Activated T-cell treated with anti-CD3 and anti-CD28 coated beads, Interleukin-2, amount 50 U/mL, for 48 hours (primary cell): ENCODE data around the gene RANBP10.
"Not testable (repeated sequence)": the region's sequence is repeated elsewhere in the genome, so short reads cannot be mapped to it uniquely, and the experiment has no call there.

Source experiments
- DNase-seq, 2 experiments: peaks; one replicate each; pipeline ENCODE4 v3.0.0-alpha.2; 2020

RANBP10 gene

DNA sequence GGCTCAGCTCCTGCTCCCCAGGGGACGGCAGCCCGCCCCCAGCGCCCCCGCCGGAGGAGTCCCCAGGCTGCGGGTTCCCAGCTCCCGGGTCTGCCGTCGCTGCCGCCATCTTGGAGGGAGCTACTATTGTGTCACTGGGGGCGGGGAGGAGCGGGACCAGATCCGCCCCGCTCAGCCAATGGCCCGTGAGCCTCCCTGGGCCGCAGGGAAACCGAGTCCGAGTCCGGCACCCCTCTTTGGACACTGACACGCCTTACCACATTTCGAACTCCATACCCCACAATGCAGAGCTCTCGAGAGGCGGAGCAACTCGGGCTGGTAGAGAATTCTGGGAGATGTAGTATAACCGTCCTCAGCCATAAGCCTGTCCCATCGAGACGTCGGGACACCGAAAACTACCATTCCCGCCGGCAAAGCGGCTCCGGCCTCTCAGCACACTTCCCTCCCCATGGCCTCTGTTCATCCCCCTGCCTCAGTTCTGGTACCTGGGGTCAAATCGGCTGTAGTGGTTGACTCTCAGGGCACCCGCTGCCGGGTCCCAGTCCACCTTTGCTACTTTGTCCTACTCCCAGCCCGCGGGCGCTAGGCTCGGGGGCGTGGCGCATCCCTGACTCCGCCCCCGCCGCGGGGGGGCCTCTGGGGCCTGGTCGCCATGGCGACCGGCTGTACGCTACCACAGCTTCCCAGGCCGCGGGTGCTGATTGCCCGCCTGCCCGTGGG, at the start of gene RANBP10, which contains the start of gene TSNAXIP1:
Gene RANBP10, minus strand, starts transcription at position 133 of the 720 bp plus-strand sequence. Its CDS starts 24 bp downstream, at position 109.
Gene TSNAXIP1, plus strand, starts transcription at position 462 of the 720 bp plus-strand sequence. CDS start 261 bp downstream, outside the sequence.
- DNase-seq = peak; percentile 95 to 96

DNA sequence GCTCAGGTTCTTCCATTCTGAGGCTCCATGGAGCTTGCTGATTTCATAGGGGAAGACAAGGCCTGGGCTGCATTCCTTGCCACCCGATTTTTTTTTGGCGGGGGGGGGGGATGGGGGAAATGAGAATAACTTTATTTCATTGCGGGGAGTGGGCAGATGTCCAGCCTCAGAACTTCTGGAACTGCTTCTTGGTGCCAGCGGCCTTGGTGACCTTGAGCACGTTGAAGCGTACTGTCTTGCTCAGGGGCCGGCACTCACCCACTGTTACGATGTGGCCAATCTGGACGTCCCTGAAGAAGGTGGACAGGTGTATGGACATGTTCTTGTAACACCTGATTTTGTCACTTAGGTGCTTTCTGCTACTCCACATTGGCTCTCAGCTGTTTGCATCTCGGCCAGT, 49.4 kb upstream of the RANBP10 start:
- DNase-seq = no peak

DNA sequence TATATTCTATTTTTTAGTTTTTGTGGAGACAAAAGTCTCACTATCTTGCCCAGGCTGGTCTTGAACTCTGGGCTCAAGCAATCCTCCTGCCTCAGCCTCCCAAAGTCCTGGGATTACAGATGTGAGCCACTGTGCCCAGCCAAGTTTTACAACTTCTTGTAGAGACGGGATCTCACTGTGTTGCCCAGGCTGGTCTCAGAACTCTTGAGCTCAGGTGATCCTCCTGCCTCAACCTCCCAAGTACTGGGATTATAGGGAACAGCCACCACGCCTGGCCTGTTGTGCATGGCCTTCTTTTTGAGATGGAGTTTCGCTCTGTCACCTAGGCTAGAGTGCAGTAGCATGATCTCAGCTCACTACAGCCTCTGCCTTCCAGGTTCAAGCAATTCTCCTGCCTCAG, 47.3 kb upstream of the RANBP10 start:
- DNase-seq = no peak

DNA sequence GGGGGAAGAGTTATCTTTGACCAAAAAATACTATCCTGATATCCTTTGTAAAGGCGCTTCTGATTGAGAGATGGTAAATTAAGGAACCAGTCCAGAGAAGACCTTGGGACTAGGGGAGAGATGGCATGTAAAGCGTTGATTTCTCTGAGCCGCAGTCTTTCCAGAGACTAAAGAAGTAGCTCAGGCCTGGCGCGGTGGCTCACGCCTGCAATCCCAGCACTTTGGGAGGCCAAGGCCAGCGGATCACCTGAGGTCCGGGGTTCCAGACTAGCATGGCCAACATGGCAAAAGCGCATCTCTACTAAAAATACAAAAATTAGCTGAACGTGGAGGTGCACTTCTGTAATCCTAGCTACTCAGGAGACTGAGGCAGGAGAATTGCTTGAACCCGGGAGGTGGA, 41.8 kb upstream of the RANBP10 start:
- no peak for DNase-seq

DNA sequence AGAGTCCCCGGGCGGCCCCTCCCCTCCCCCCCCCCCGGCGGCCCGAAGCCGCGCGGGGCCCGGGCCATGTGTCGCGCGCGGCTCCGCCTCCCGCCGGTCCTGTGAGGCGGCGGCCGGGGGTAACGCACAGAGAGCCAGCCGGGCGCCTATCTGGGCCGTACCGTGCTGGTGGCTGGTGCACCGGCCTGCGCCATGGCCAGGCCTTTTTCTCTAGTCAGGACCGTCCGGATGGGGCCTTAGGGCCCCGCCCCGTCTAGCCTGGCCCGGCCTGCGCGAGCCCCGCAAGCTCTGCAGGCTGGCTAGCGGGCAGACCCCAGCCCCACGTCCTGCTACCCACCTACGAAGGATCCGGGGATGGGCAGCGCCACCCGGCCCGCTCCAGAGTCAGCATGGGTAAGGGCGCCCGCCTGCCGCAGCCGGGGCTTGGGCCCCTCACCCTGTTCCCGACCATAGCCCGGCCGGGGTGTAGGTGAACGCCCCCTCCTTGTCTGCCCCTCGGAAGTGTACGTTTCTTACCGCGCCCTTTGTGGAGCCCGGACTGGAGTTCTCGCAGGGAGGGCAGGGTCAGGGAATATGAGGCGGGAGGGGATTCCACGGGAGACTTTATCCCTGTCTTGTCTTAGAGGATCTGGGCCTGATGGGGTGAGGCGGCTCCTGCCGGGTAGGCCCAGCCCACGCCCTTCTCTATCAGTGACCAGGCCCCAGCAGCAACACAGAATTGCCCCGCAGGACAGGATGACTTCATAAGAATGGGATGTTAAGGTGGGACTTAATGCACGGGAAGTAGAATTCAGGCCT, 40.9 kb upstream of the RANBP10 start, which contains the start of gene CENPT:
Gene CENPT, minus strand, starts transcription at position 630 of the 798 bp plus-strand sequence. CDS start 13,834 bp downstream, outside the sequence.
- DNase-seq = peak in 1 of 2 experiments; percentile 48

DNA sequence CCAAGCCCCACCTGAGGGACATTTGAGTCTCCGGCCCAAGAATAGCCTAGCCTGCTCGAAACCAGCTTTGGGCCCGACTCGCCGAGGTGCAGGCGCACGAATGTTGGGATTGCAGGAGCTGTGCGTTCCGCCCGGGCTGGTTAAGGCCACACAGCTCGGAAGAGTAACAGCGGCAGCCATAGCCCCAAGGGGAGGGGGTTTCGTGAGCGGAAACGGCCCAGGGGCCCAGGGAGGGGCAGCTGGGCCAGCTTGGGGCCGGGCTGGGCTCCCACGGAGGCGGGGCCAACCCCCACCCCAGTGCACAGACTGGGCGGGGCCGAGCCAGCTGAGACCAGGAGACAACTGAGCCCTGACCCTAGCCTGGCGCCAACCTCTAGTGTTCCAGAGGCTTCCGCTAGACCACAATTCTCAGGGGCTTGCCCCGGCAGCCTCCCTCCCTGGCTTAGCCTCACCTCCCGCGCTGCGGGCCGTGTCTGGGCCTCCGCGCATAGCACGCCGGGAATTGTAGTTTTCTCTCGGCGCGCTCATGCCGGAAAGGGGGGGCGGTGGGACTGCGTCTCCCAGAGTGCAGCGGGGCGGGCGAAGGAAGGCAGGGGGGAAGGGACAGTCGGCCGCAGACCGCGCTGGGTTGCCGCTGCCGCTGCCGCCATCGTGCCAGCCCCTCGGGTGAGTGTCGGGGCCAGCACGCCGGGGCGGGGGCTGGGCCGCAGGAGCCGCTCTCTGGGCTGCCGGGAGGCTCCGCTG, 40.1 kb upstream of the RANBP10 start, which contains the start of gene NUTF2:
Gene NUTF2, plus strand, starts transcription at position 614 of the 744 bp plus-strand sequence. CDS start 18,198 bp downstream, outside the sequence.
- DNase-seq = peak; percentile 98

DNA sequence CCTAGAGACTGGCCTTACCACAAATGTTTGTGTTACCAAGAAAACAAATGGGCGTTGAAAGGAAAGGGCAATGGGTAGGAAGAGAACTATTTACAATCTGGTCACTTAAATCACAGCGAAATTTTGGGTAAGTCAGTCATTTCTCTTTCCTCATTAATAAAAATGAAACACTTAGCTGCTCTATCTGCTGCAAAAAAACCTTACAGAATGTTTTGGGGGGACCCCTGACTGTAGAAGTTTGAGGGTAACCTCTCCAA, 39.6 kb upstream of the RANBP10 start:
- DNase-seq = no peak

DNA sequence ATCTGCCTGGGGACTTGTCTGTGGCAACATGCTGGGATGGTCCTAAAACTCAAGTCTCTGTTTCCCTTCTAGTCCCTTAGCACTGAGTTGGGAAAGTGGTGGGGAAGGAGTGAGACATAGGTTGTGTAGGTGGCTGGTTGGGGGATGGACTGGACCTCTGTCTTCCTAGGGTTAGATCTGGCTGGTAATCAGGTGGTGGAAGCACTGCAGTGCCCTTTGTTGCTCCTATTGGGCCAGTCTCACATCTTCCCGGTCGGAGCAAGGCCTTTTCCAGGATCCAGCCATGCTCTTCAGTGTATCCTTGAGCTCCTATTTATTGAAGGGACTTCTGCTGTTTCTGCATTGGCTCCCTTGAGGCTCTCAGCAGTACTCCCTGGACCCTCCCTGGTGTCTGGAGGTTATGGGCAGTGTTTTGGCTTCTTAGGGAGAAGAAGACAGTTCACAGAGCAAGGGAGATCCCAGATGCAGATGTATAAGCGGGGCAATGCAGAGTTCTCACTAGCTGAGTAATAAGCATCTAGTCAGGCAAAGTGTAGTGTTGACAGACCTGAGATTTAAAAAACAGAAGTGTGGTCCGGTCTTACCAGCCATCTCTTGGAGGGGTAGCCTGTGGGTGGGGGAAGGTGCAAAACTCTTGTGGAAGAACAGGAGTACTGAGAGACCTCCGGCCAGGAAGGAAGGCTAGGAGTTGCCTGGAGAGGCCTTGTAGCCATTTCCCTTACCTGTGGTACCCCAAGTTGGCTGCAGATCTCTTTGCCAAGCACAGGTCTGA, 39.1 kb upstream of the RANBP10 start:
- DNase-seq = peak in 1 of 2 experiments; percentile 32

DNA sequence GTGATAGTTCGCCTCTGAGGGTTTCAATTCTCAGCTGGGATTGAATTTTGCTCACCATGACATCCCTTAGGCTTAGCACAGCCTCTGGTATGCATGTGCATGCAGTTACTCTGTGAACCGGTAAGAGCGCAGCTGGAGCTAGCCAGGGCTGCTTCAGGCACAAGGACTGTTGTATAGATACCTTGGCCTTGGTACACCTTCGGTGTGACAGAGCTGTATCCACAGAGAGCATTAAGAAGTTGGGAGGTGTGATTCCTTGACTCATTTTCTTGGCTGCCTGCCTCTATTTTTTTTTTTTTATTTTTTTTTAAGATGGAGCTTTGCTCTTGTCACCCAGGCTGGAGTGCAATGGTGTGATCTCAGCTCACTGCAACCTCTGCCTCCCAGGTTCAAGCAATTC, 38.1 kb upstream of the RANBP10 start:
- peak in 1 of 2 experiments; percentile 23 for DNase-seq

DNA sequence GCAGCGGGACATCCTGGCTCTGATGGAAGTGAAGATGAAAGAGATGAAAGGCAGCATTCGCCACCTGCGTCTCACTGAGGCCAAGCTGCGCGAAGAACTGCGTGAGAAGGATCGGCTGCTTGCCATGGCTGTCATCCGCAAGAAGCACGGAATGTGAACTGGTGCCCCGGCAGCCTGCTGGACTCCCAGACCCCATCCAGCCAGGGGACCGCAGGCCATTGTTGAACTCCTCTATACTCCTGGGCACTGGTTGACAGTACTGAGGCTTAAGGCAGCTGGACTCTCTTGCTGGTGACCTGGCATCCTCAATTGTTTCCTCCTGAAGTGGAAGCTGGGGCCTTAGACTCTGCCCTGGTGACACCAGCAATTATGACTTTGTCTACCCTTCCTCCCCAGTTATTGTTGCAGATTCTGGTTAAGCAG, 37.0 kb upstream of the RANBP10 start:
- DNase-seq = no peak

DNA sequence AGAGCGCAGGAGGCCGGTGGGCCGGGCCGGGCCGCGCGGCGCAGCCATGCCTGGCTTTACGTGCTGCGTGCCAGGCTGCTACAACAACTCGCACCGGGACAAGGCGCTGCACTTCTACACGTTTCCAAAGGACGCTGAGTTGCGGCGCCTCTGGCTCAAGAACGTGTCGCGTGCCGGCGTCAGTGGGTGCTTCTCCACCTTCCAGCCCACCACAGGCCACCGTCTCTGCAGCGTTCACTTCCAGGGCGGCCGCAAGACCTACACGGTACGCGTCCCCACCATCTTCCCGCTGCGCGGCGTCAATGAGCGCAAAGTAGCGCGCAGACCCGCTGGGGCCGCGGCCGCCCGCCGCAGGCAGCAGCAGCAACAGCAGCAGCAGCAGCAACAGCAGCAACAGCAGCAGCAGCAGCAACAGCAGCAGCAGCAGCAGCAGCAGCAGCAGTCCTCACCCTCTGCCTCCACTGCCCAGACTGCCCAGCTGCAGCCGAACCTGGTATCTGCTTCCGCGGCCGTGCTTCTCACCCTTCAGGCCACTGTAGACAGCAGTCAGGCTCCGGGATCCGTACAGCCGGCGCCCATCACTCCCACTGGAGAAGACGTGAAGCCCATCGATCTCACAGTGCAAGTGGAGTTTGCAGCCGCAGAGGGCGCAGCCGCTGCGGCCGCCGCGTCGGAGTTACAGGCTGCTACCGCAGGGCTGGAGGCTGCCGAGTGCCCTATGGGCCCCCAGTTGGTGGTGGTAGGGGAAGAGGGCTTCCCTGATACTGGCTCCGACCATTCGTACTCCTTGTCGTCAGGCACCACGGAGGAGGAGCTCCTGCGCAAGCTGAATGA, 36.4 kb upstream of the RANBP10 start:
- peak; percentile 72 to 77 for DNase-seq

DNA sequence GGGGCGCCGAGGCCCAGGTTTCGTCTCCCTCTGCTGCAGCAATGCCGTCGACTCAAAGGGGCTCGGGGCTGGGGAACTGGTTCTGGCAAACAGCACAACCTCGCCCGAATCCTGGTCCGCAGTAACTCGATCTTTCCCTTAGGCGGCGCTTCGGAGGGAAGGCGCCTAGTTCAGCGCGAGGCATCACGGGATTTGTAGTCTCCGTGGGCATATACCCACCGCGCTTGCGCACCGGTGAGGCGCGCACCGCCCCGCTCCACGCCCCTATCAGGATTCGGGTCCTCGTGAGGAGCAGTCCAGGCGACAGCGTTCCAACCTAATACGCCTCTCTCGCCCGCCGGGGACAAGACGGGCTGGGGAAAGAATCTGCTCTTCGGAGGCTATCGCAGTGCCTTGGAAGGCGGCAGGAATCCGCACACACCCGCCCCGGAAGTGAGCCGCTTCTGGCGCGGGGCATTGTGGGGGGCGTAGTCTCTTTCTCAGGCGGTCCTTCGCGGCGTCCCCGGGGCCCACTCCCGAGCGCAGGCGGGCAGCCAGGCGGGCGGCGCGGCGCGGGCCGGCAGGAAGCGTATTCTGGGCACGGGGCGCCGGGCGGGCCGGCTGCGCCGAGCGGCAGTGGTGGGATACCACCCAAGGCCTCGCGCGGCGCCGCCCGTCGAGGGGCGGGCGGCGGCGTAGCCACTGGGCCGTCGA, 35.6 kb upstream of the RANBP10 start, which contains the start of gene THAP11:
Gene THAP11, plus strand, starts transcription at position 505 of the 693 bp plus-strand sequence. CDS start 235 bp downstream, outside the sequence.
- peak; percentile 96 to 98 for DNase-seq

DNA sequence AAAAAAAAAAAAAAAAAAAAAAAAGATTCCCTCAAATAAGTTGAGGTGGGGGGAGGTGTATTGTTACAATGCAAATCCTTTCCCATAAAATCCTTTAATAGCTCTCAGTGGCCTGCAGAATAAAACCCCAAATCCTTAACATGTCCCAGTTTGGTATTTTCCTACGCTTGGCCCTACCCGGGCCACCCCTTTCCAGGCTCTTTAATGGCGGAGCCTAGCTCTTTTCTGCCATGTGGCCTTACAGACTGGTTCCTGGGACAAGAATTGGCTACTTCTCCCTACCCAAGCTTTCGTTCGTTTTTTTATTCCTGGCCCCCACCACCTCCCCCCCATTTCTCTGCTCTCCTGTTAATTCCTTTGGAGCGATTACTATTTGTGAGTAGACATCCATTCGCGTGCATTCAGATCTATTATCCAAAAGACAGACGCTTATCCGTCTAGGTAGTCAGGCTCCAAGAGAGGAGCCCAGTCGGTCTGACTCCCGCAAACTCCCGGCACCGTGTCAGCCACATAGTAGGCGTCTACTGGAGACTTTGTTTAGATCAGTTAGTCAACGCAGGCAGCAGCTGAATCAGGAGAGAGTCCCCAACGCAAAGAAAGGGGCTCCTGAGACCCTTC, 34.9 kb upstream of the RANBP10 start:
- no peak for DNase-seq

DNA sequence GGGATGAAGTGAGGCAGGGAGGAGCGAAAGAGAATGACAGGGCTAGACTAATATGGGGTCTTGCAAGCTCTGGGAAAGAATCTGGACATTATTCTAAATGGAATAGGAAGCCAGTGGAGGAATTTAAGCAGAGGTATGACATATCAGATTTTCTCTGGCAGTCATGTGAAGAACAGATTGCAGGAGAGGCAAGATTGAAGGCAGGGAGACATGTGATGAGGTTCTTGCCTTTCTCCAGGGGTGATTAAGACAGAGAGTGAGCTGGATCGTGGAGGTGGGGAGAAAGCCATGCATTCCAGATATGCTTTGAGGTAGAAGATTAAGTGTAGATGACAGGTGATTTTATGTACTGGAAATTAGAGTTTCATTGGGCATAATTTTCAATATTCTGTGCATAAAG, 31.5 kb upstream of the RANBP10 start:
- DNase-seq = no peak

DNA sequence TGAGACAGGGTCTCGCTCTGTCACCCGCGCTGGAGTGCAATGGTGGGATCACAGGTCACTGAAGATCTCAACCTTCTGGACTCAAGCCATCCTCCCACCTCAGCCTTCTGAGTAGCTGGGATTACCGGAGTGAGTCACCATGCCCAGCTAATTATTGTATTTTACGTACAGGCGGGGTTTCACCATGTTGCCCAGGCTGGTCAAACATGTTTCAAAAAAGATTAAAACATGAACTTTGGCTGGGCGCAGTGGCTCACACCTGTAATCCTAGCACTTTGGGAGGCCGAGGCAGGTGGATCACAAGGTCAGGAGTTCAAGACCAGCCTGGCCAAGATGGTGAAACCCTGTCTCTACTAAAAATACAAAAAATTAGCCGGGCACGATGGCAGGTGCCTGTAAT, 30.8 kb upstream of the RANBP10 start:
- not testable (repeated sequence) for DNase-seq

DNA sequence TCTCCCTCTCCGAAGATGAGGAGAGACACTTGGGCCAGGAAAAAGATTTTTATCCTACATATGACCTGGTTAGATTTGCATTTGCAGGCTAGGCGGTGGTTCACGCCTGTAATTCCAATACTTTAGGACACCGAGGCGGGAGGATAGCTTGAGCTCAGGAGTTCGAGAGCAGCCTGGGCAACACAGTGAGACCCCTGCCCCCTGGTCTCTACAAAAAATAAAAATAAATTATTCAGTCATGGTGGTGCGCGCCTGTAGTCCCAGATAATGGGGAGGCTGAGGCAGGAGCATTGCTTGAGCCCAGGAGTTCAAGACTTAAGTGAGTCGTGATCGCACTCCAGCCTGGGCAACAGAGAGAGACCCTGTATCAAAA, 27.9 kb upstream of the RANBP10 start:
- DNase-seq = no peak

DNA sequence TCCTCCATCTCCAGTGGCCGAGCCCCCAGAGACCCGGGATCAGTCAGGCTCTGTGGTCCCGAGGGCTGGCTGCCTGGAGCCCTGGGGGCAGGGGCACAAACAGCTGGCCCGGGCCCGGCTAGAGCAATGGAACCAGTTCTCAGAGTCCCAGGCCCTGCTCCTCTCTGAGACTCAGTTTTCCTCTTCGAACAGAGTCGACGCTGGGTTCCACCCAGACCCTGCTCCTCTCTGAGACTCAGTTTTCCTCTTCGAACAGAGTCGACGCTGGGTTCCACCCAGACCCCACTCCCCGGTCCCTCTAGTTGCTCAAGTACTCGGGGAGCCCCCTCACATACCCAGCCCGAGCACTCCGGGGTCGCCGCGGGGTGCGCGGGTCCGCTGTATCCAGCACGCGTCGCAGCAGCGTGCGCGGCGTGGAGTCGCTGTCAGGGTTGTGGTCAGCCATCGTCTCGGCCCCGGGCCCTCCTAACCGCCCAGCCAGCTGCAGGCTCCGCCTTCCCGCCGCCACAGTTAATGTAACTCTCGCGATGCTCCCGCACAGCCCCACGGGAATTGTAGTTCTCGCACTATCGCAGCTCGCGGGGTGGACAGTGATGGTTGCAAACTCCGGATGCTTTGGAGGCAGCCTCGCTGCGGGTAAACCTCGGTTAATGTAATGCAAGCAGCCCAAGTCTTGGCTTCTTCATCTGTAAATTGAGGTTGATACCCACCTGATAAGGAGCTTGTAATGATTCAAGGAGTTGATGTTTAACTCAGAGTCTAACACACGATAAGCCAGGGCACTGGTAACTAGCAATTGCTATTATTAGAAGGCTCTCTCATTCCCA, 27.3 kb upstream of the RANBP10 start:
- DNase-seq = peak; percentile 97

DNA sequence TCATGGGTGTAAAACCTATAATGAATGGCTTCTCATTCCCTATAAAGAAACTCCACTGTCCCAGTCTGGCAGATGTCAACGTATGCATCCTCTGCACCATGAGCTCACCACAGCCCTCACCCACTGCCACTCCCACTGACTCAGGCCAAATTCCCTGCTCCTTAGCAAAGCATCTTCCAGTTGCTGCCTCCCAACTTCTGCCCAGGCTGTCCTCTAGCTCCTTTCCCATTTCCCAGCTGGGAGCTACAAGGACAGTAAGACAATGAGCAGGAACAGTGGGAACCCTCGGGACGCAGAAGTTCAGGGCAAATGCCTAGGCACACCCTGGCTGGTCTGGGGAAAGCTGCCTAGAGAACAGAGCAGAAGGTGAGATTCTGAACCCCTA, 26.7 kb upstream of the RANBP10 start:
- DNase-seq = no peak

DNA sequence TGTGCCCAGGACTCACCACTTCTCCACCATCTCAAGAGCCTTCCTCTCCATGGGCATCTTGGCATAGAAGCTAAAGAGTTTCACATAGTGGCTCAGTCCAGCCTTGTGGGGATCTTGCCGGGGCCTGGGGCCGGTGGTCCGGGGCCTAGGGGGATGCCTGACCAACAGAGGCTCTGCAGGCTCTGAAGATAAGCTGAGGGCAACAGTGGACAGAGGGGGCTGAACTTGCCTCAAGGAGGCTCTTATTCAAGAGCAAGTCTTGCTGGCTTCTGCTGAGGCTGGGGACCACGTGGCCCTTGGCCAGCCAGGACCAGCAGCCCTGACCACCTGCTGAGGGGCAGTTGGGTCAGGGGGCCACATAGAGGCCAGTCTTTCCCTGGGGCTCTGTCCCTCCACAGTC, 22.3 kb upstream of the RANBP10 start:
- no peak for DNase-seq
